H1 (cell line): ENCODE results near the gene CRYM. TPM values are rescaled to one million over a fixed set of nuclear protein-coding genes. Genes with fewer than 3 reads are reported as not detected.
A peak's percentile ranks its signal among the peaks of the same experiment; 100 is the strongest.

ENCODE experiments used
- CTCF ChIA-PET: fragments of 300-600 bp; sonication (Branson Sonifier 250); formaldehyde crosslinking; loops from one replicate; lab custom pipeline; 2021; ENCODE audit not compliant: partially characterized antibody; lab: Charles Lee
- POLR2A ChIA-PET: fragments of 300-600 bp; sonication (Branson Sonifier 250); formaldehyde crosslinking; loops from one replicate; lab custom pipeline; 2021; ENCODE audit warnings: inconsistent platforms; ENCODE audit not compliant: partially characterized antibody; lab: Charles Lee
- DNase-seq, 2 experiments: peaks; one replicate each; pipeline versions ENCODE4 v3.0.0 to v3.0.0-alpha.2; 2010 to 2022; ENCODE audit warnings: low spot score in 2 of 2, low read depth in 1 of 2, mixed read lengths in 1 of 2
- FAIRE-seq: peaks from 2 replicates; lab custom pipeline; 2011; peaks lifted over from hg19 to GRCh38; lab: Jason Lieb, UNC
- H2AFZ ChIP-seq: 2 replicates; pipeline ENCODE4 v1.8.1; 2012; ENCODE audit warnings: low read length, inconsistent platforms
- H2AK5ac ChIP-seq: 2 replicates; pipeline ENCODE4 v1.6.1; 2013; ENCODE audit warnings: low read depth, low read length
- H2BK120ac ChIP-seq: replicated peaks from 2 replicates; pipeline ENCODE3; 2013; ENCODE audit warnings: low read depth, low read length, inconsistent platforms
- H2BK12ac ChIP-seq: 2 replicates; pipeline ENCODE4 v1.6.1; 2013; ENCODE audit warnings: low read depth, low read length
- H2BK15ac ChIP-seq: 2 replicates; pipeline ENCODE4 v1.6.1; 2013; ENCODE audit warnings: low read length
- H2BK20ac ChIP-seq: 2 replicates; pipeline ENCODE4 v1.6.1; 2013; ENCODE audit warnings: low read length
- H2BK5ac ChIP-seq: 2 replicates; pipeline ENCODE4 v1.6.1; 2013; ENCODE audit warnings: low read depth, low read length
- H3K14ac ChIP-seq: 2 replicates; pipeline ENCODE4 v1.6.1; 2013; ENCODE audit warnings: inconsistent platforms; ENCODE audit not compliant: insufficient read length
- H3K18ac ChIP-seq: 2 replicates; pipeline ENCODE4 v1.6.1; 2013; ENCODE audit warnings: low read length; ENCODE audit errors: extremely low read depth
- H3K23ac ChIP-seq: 2 replicates; pipeline ENCODE4 v1.6.1; 2013; ENCODE audit warnings: inconsistent platforms; ENCODE audit not compliant: insufficient read length
- H3K23me2 ChIP-seq: 2 replicates; pipeline ENCODE4 v1.6.1; 2013; ENCODE audit warnings: low read depth, low read length
- H3K27ac ChIP-seq: 2 replicates; pipeline ENCODE4 v1.6.1; 2011; ENCODE audit warnings: low read depth, low read length, inconsistent platforms
- H3K27me3 ChIP-seq, 4 experiments: replicated peaks in 1 of 4; 1 replicate in 1 of 4; 2 replicates in 3 of 4; pipeline versions ENCODE4 v1.6.1 to v1.8.1; 2011 to 2013; ENCODE audit warnings: low read length in 3 of 4, mild to moderate bottlenecking in 3 of 4, inconsistent platforms in 2 of 4, mixed read lengths in 2 of 4, moderate library complexity in 1 of 4; ENCODE audit not compliant: control insufficient read depth in 3 of 4, insufficient read depth in 3 of 4; ENCODE audit errors: extremely low read depth in 1 of 4
- H3K36me3 ChIP-seq, 4 experiments: 2 replicates each; pipeline versions ENCODE4 v1.6.1 to v1.8.1; 2011 to 2013; ENCODE audit warnings: mild to moderate bottlenecking in 4 of 4, low read length in 3 of 4, moderate library complexity in 2 of 4, control low read depth in 1 of 4, inconsistent platforms in 1 of 4; ENCODE audit not compliant: insufficient read depth in 4 of 4, control insufficient read depth in 2 of 4
- H3K4ac ChIP-seq: replicated peaks from 2 replicates; pipeline ENCODE3; 2013; ENCODE audit warnings: low read length, low read depth, mixed read lengths, inconsistent platforms; ENCODE audit not compliant: insufficient read length
- H3K4me1 ChIP-seq, 4 experiments: replicated peaks in 1 of 4; 1 replicate in 1 of 4; 2 replicates in 3 of 4; pipeline versions ENCODE4 v1.6.1 to v1.8.1; 2011 to 2013; ENCODE audit warnings: low read length in 3 of 4, inconsistent platforms in 2 of 4, mixed read lengths in 1 of 4; ENCODE audit not compliant: insufficient read depth in 4 of 4, control insufficient read depth in 3 of 4
- H3K4me2 ChIP-seq, 2 experiments: 2 replicates each; pipeline versions ENCODE4 v1.6.1 to v1.8.1; 2011 to 2013; ENCODE audit warnings: low read depth in 2 of 2, low read length in 2 of 2, control low read depth in 1 of 2, inconsistent platforms in 1 of 2, mild to moderate bottlenecking in 1 of 2; ENCODE audit not compliant: insufficient read depth in 1 of 2
- H3K4me3 ChIP-seq, 4 experiments: fragments of 200-600, 300-600 bp in 1 of 4; sonication (generic), shearing (Covaris generic), sonication (Bioruptor Twin) in 1 of 4; 2 replicates each; pipeline versions ENCODE4 v1.5.1 to v1.8.1; 2011 to 2016; ENCODE audit warnings: low read length in 4 of 4, low read depth in 3 of 4, control low read depth in 2 of 4, inconsistent platforms in 2 of 4, mild to moderate bottlenecking in 2 of 4, mixed read lengths in 1 of 4, moderate library complexity in 1 of 4; ENCODE audit not compliant: insufficient read depth in 2 of 4; ENCODE audit errors: extremely low read depth in 1 of 4
- H3K56ac ChIP-seq: replicated peaks from 2 replicates; pipeline ENCODE3; 2013; ENCODE audit warnings: low read depth, mild to moderate bottlenecking, mixed read lengths, low read length, inconsistent platforms; ENCODE audit not compliant: insufficient read length
- H3K79me1 ChIP-seq: 2 replicates; pipeline ENCODE4 v1.6.1; 2013; ENCODE audit warnings: low read depth, low read length, control low read depth
- H3K79me2 ChIP-seq, 2 experiments: 2 replicates each; pipeline versions ENCODE4 v1.6.1 to v1.8.1; 2012 to 2013; ENCODE audit warnings: low read length in 2 of 2, mild to moderate bottlenecking in 2 of 2, inconsistent platforms in 1 of 2; ENCODE audit not compliant: insufficient read depth in 2 of 2, control insufficient read depth in 1 of 2
- H3K9ac ChIP-seq, 4 experiments: replicated peaks in 1 of 4; 1 replicate in 1 of 4; 2 replicates in 3 of 4; pipeline versions ENCODE4 v1.6.1 to v1.8.1; 2011 to 2013; ENCODE audit warnings: low read depth in 3 of 4, low read length in 3 of 4, control low read depth in 2 of 4, mild to moderate bottlenecking in 2 of 4, moderate library complexity in 2 of 4, inconsistent platforms in 1 of 4; ENCODE audit errors: extremely low read depth in 1 of 4
- H3K9me3 ChIP-seq, 2 experiments: 2 replicates each; pipeline versions ENCODE4 v1.6.1 to v1.8.1; 2012 to 2013; ENCODE audit warnings: mild to moderate bottlenecking in 2 of 2, moderate library complexity in 2 of 2, control low read depth in 1 of 2, inconsistent platforms in 1 of 2, low read depth in 1 of 2, low read length in 1 of 2, mixed read lengths in 1 of 2; ENCODE audit not compliant: insufficient read depth in 2 of 2
- H4K20me1 ChIP-seq, 2 experiments: replicated peaks in 1 of 2; 2 replicates each; pipeline versions ENCODE3 to v1.8.1; 2011 to 2013; ENCODE audit warnings: inconsistent platforms in 2 of 2, low read length in 2 of 2, mild to moderate bottlenecking in 1 of 2; ENCODE audit not compliant: insufficient read depth in 2 of 2, control insufficient read depth in 1 of 2
- H4K5ac ChIP-seq: 2 replicates; pipeline ENCODE4 v1.6.1; 2013; ENCODE audit warnings: low read length, low read depth, mixed read lengths, inconsistent platforms; ENCODE audit not compliant: insufficient read length
- H4K8ac ChIP-seq: 2 replicates; pipeline ENCODE4 v1.8.0; 2013; ENCODE audit warnings: mild to moderate bottlenecking, moderate library complexity, low read length, inconsistent platforms; ENCODE audit not compliant: insufficient read depth; ENCODE audit errors: extremely low read depth
- H4K91ac ChIP-seq: replicated peaks from 2 replicates; pipeline ENCODE3; 2013; ENCODE audit warnings: low read length, mixed read lengths, inconsistent platforms; ENCODE audit not compliant: insufficient read length
- BCL11A ChIP-seq, 2 experiments: IDR thresholded peaks; one replicate each; pipeline ENCODE4 v1.6.1; 2011; ENCODE audit warnings: low read depth in 2 of 2, low read length in 2 of 2, mild to moderate bottlenecking in 2 of 2
- CHD1 ChIP-seq: IDR thresholded peaks from 2 replicates; pipeline ENCODE4 v1.6.1; 2012; ENCODE audit warnings: low read depth, low read length, improper control_type of control experiment
- CREB1 ChIP-seq: IDR thresholded peaks from 2 replicates; pipeline ENCODE4 v1.6.1; 2012; ENCODE audit warnings: inconsistent platforms
- GTF2F1 ChIP-seq: IDR thresholded peaks from 2 replicates; pipeline ENCODE4 v1.6.1; 2012; ENCODE audit warnings: low read depth, low read length, improper control_type of control experiment, borderline replicate concordance
- JUN ChIP-seq: IDR thresholded peaks from 2 replicates; pipeline ENCODE4 v1.6.1; 2011; ENCODE audit warnings: low read depth, mild to moderate bottlenecking, improper control_type of control experiment, low read length
- KDM1A ChIP-seq: fragments of 200-600, 300-600 bp; sonication (generic); IDR thresholded peaks from 2 replicates; pipeline ENCODE4 v1.7.1; 2016; ENCODE audit warnings: mild to moderate bottlenecking, low read length, borderline replicate concordance
- SP4 ChIP-seq: IDR thresholded peaks from 2 replicates; pipeline ENCODE4 v1.6.1; 2012; ENCODE audit warnings: low read length, inconsistent platforms
- TAF1 ChIP-seq: IDR thresholded peaks from 2 replicates; pipeline ENCODE4 v1.6.1; 2011; ENCODE audit warnings: mild to moderate bottlenecking, low read depth, low read length
- USF2 ChIP-seq: IDR thresholded peaks from 2 replicates; pipeline ENCODE4 v1.6.1; 2011; ENCODE audit warnings: low read length, improper control_type of control experiment
- YY1 ChIP-seq: IDR thresholded peaks from 2 replicates; pipeline ENCODE4 v1.6.1; 2011; ENCODE audit warnings: low read depth, mild to moderate bottlenecking, low read length
- ZNF274 ChIP-seq: IDR thresholded peaks from 2 replicates; pipeline ENCODE4 v1.7.0; 2012; ENCODE audit warnings: low read length, borderline replicate concordance; ENCODE audit errors: extremely low read depth
- WGBS, 2 experiments: shearing (Covaris generic) in 1 of 2; methylation state at CpG; one replicate each; pipeline versions ENCODE4 v1.1.6 to v1.1.7; 2013 to 2015; ENCODE audit warnings: low lambda C conversion rate in 2 of 2, mixed read lengths in 2 of 2, inconsistent platforms in 1 of 2, low coverage in 1 of 2, missing lambda C conversion rate in 1 of 2; ENCODE audit not compliant: insufficient replicate concordance in 2 of 2, insufficient coverage in 1 of 2, insufficient read length in 1 of 2; ENCODE audit errors: extremely low coverage in 1 of 2, missing lambda C conversion rate in 1 of 2; 5-methylcytosine and 5-hydroxymethylcytosine counted together
- polyA plus RNA-seq, 7 experiments: library from polyadenylated mRNA; depleted of rRNA in 3 of 7; stranded (reverse) in 5 of 7; unstranded in 2 of 7; fragments of >200 nt in 5 of 7; fragments of 200-250 nt in 2 of 7; gene quantifications; 1 replicate in 5 of 7; 2 replicates in 1 of 7; 4 replicates in 1 of 7; pipeline versions ENCODE4 v1.2.1 to v1.2.3, GENCODE V29; 2011 to 2013; ENCODE audit warnings: missing spikeins in 2 of 7, mixed read lengths in 2 of 7
- total RNA-seq: library from RNA; stranded (reverse); fragmentation: NEBNext Ultra II Directional; extraction: Animal tissue kit (Norgen Biotek cat#: 25700); gene quantifications from 2 replicates; pipeline ENCODE4 v1.2.1, GENCODE V29; 2021
- TF ChIP-seq, protein P1 (sequence below): IDR thresholded peaks from 2 replicates; pipeline ENCODE4 v1.6.1; 2012; ENCODE audit warnings: inconsistent platforms

The CRYM gene
- total and polyA plus RNA-seq, 2 of the 8 experiments (the other 6 are each of a cell fraction or from before 2014, with no cell fraction given): 12.9 to 40.4 TPM

- Histone ChIP-seq H3K79me1 (no peaks in the 10 kb centered on the region), H4K8ac (no peak overlapping the region), H3K56ac (no peak overlapping the region), H3K36me3 (no peaks in the 10 kb centered on the region), H3K9ac (no peak overlapping the region), H3K4me2 (no peak overlapping the region), H2BK15ac (no peak overlapping the region), H3K23ac (no peak overlapping the region), H3K27ac (no peak overlapping the region), H2AFZ (0 out of 2 replicates have a peak overlapping the region, but pooled peaks have one; percentile 1), H2AK5ac (no peak overlapping the region), H3K9me3 (no peaks in the 10 kb centered on the region), H4K91ac (no peak overlapping the region), H3K27me3 (no peaks in the 10 kb centered on the region), H2BK5ac (no peak overlapping the region), H3K4ac (no peak overlapping the region), H3K23me2 (no peaks in the 10 kb centered on the region), H3K79me2 (no peaks in the 10 kb centered on the region), H2BK12ac (no peak overlapping the region; the same call in 1 of the 2 replicates), H2BK20ac (no peak overlapping the region), H4K5ac (no peak overlapping the region), H3K4me3 (no peak overlapping the region), H4K20me1 (no peaks in the 10 kb centered on the region), H3K18ac (no peak overlapping the region), H3K14ac (no peak overlapping the region), H3K4me1 (peaks cover 0 to 4% (median 1%) of the 10 kb centered on the region in 4 experiments; a peak in 1 of 7 replicates), H2BK120ac (no peak overlapping the region)
- CTCF ChIA-PET: interaction anchor here (0.9 kb wide), 1 partner anchor 40 kb away, joined by 3 read pairs; no protein-coding TSS in a partner anchor
- 78% methylated on average over 2 of the region's 2 CpGs; no CpG with 5 or more reads in 1 of the 2 experiments for WGBS, 2 experiments
- FAIRE-seq (no peak), DNase-seq (peak in 1 of 2 experiments; percentile 13)
- POLR2A ChIA-PET: no interaction called here
- TF ChIP-seq ZNF274: no peak
- TF ChIP-seq GTF2F1: no peak
- no peak for TF ChIP-seq CHD1
- no peak for TF ChIP-seq TAF1
- TF ChIP-seq JUN: no peak
- no peak for TF ChIP-seq CREB1
- no peak for TF ChIP-seq BCL11A (IDR thresholded peaks at IDR 0.05; ENCODE audit: low read depth in 2 of 2, low read length in 2 of 2)
- TF ChIP-seq, protein P1, sequence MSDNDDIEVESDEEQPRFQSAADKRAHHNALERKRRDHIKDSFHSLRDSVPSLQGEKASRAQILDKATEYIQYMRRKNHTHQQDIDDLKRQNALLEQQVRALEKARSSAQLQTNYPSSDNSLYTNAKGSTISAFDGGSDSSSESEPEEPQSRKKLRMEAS: no peak
- no peak for TF ChIP-seq USF2
- no peak for TF ChIP-seq YY1
- TF ChIP-seq SP4: no peak
- TF ChIP-seq KDM1A: no peak
Measured at GRCh38 chr16:21228361-21228872, 49.7 kb downstream of the CRYM start.
